ENCODE data around the gene TBC1D2B.

- TF ChIP-seq POLR2AphosphoS5 (IDR thresholded peaks at IDR 0.05; ENCODE audit: low read depth), result no peak
- TF ChIP-seq CTCF (IDR thresholded peaks at IDR 0.05; ENCODE audit: insufficient read depth, low read length), result no peak
These were observed 30.0 kb upstream of the TBC1D2B start for GRCh38 chr15:78107471-78107870.

Measured in HL-60 (cell line).